RPMI8226 (cell line): ENCODE results near the gene RAB11FIP4.
A peak's percentile ranks its signal among the peaks of the same experiment; 100 is the strongest.

ENCODE experiments used
- DNase-seq: peaks from one replicate; pipeline ENCODE4 v3.0.0-alpha.2; 2015

RAB11FIP4 gene

DNA sequence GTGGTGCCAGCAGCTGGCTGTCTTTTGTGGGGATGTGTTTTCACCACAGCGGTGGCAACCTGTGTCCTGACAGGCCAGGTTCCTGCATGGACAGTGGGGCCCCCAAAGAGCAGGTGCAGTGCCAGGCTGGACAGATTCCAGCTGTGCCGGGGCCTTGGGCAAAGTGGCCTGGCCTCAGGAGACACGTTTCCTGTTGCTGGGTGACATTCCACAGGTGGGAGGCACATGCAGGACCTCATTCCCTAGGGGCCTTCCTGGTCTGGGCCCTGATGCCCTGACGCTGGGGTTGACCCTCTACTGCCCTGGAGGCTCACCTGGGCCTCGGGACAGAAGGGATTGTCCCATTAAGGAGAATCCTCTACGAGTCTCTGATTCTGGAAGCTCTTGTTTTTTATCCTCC, 182.4 kb downstream of the RAB11FIP4 start:
- no peak for DNase-seq

DNA sequence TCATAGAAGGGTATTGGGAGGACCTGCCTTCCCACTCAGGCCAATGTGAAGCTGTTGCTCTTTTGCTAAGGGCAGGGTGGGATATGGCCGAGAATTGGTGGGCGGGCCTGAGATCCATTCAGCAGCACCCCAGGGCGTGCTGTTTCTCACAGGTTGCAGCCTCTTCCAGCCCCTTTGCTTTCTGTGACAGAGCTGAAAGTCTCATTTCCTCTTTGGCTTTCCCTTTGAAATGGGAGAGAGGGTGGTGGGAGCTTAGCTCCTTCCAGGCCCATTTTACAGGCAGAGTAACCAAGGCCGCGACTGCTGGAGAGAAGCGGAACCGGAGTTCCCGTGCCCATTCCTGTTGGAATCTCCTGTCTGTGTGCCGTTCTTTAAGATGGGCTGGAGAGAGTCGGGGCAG, 183.0 kb downstream of the RAB11FIP4 start:
- no peak for DNase-seq

DNA sequence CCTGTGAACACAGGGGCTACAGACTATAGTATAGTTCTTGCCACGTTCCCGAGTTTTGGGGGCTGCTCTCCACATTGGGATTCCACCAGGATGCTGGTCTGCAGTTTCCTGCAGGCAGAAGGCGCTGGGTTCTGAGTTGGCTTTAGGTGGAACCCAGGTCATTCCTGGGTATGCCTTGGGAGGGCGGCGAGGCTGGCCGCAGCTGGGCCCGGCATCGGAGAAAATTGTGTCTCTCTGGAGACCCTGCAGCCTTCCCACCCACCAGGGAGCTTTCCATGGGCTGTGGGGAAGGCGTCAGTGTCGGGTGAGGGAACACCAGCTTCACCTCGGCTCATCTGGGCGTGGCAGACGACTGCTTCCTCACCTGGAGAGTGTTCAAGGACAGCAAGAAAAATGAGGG, 183.6 kb downstream of the RAB11FIP4 start:
- DNase-seq, result no peak

DNA sequence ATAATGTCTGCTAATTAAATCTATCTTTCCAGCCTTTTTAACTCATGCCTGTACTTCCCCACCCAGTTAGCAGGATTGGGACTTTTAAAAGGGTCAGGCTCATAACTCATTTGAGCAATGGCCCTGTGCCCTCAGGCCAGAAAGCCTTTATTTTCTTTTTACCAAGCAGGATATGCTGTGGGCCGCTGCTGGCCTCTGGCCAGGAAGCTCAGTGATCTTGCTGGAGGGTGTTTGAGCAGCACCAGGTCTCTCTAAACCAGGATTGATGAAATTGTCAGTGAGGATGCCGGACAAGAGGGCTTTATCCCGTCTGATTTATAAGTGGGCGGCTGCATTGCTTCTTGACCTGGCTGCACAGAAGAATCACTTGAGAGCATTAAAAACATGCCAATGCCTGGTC, 187.8 kb downstream of the RAB11FIP4 start:
- DNase-seq, result peak; percentile 22

DNA sequence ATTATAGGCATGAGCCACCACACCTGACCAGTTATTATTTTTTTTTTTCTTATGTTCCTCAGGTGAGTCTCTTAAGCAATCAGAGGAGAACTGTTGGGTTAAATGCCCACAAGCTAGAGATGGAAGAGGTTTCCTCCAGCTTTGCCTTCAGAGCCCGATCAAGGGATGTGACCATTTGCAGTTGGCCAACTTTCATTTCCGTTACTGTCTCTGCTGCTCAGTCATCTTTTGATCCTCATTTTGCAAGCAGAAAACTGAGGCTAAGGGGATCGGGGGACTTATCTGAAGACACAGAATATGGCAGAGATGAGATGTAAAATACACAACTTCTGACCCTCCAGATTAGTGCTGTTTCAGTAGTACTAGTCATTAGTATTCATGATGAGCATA, 188.8 kb downstream of the RAB11FIP4 start:
- no peak for DNase-seq

DNA sequence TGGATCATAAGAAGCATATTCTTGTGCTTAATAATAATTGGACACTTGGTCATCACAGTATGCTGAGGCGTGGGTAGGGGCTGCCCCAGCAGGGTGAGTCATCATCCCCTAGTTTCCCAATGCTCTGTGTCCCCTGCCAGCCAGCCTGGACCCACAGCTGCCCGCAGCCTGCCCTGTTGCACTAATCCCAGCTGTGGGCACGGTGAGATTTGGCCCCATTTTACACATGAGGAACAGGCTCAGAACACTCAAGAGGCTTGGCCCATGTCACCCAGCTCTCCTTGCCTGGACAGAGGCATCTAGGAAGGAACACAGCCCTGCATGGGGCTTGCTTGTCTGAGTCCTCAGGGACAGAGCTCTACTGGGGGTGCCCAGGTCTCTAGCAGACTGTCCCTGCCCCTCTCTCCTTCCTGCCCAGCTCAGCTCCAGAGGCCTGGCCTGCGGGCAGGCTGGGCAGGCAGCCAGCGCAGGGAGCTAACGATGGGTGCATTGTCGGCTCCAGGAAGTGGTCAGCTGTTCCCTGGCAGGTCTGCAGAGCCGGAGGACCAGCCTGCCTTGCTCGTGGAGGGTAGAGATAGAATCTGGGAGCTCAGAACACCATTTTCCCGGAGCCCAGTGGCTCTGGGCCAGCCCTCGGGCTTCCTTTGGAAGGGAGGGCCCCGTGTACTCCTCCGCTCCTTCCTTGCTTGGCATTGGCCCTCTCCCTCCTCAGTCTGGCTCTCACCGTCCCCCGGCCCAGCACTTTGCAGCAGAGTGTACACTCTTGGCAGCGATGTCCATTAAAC, 189.4 kb downstream of the RAB11FIP4 start:
- DNase-seq, result peak; percentile 27

DNA sequence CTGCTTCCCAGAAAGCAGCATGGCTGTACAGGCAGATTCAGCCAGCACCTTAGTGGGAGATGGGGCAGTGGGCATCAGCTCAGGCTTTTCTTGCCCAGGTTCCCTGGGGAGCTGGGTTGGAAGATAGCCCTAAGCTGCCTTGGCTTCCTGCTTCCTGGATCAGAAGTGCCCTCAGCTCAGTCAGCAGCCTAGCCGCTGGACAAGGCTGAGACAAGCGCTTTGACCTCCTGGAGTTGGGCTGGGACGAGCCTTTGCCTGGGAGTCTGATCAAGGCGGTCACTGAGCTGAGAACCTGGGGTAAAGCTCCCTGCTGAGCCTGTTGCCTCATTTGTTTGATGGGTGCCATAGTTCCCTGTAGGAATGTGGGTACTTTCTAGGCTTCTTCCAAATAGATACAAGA, 190.0 kb downstream of the RAB11FIP4 start:
- DNase-seq, result no peak

DNA sequence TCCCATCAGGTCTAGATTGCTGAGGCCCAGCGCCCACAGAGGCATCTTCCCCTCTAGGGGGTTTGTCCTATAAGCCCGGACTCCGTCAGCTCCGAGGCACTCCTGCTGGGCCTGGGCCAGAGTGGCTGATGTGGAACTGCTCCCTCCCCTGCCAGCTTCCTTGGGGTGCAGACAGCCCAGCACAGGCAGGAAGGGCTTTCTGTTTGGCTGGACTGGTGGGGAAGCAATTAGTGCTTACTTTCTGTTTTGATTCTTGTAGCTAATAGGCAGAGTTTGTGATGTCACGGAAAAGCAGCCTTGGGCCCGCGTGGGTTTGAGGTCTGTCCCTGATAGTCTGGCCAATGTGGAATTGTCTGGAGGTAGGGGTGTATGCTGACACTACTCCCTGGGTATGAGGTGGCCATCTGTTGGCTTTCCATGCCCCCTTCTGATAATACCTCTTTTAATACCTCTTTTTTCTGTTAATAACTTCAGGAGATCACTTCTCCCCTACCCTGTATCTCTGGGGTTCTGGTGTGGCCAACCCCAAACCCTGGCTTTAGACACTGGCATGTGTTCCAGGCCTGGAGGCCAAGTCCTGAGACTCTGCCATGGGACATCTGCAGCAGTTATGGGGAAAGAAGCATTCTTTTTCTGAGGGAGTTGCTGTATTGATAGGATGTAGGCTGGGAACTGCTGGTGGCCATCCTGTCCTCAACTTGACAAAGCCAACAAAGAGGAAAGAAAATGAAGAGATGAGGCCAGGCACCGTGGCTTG, 190.9 kb downstream of the RAB11FIP4 start:
- no peak for DNase-seq

DNA sequence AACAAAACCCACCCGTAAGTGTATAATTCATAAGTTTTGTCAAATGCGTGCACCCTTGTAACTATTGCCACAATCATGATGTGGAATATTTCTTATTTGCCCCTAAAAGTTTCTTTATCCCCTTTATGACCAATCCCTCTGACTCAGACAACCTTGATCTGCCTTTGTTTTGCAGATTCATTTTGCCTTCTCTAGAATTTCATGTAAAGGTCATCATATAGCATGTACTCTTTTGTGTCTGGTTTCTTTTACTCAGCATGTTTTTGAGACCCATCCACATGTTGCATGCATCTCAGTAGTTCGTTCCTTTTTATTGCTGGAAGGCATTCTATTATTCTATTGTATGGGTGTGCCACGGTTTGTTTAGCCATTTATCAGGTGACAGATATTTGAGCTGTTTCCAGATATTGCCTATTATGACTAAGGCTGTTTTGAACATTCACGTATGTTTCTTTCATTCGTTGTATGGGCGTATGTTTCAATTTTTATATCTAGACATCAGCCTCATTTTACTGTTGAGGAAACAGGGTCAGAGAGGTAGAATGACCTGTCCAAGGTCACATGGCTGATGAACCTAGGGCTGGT, 192.4 kb downstream of the RAB11FIP4 start:
- DNase-seq, result no peak

DNA sequence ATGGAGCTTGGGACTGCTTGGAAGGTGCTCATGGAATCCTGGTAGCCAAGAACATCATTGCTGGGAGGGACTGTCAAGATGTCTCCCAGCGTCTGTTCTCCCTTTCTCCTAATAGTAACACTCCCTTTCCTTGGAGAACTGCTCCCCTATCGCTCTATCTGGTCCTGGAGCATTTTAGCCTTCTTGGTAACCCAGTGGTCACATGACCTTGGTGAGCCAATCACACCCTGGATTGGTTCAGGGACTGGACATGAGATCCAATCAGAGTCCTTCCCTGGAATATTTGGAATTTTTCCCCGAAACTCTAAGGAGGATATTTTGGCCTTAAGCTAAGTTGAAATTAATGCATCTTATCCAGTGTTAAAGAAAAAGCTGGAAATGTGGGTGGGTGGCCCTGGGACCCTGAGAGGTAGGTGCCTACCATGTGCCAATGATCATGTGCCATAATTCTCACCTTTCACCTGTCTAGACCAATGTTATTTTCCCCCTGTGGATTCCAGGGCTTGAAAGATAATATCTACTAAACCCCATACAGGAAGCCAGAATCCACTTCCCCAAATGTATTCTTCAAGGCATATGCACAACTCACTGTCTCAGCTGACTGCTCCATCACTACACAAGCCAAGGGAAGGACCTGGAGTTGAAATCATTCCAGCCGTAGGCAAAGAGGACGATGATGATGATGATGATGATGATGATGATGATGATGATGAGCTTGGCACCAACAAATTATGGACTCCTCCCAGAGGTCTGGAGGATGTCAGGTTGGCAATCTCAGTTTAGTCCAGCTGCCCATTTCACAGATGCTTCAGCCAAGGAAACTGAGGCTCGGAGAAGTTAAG, 193.2 kb downstream of the RAB11FIP4 start:
- no peak for DNase-seq

DNA sequence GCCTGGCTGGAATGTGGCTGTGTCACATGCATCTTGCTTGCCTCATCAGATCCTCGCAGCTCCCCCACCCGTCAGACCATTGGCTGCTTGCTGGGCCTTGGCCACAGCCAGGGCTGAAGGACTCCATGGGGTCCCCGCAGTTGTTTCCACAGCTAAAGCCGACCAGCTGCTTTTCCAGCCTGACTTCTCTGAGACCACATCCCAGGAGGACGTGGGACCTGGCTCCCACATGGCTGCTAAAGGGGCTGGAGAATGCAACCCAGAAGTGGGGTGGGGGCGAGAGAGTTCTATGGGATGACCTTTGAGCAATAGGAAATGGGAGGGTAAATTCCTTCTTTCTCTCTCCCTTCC, 193.8 kb downstream of the RAB11FIP4 start:
- DNase-seq, result no peak

DNA sequence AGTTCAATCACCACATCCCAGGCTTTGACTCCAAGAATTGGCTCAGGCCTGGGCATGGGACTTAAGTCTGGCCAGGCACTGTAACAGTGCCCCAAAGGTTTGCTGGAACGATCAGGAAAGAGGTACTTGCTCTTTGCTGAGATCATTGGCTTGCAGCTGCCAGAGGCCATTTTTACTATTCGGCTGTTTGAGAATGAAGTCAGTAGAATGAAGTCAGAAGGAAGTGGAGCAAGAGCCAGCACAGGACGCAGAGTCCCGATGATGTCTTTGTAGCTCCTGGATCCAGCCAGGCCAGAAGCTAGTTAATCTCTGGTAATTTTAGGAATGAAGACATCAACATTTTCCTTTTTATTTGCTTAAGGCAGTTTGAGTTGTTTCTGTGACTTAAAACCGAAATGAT, 195.5 kb downstream of the RAB11FIP4 start:
- no peak for DNase-seq

DNA sequence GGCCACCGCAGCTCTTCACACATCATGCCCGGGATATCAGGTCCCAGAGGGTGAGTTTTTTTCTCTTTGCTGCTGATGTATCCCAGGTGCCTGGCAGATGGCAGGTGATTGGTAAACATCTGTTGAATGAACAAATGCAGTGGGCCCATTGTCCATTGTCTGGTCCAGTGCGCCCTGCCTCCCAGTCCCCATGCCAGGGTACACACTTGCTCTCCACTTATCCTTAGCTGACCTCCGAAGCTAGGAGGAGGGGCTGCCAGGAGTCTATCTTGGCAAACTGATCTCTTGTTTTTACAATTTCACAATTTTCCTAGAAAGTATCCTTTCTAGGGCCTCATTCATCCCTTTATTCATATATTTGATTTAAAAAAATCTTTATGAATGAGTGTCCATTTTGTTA, 196.0 kb downstream of the RAB11FIP4 start:
- no peak for DNase-seq
